GM19452 (cell line): ENCODE data around the gene OR8B2.
"Not testable (repeated sequence)": the region's sequence is repeated elsewhere in the genome, so short reads cannot be mapped to it uniquely, and the experiment has no call there.

Source experiments
- ATAC-seq: cut with Tn5 transposase; IDR thresholded peaks from one replicate; pipeline ENCODE4 v1.9.1; 2021; ENCODE audit not compliant: unreplicated experiment

OR8B2 gene, protein sequence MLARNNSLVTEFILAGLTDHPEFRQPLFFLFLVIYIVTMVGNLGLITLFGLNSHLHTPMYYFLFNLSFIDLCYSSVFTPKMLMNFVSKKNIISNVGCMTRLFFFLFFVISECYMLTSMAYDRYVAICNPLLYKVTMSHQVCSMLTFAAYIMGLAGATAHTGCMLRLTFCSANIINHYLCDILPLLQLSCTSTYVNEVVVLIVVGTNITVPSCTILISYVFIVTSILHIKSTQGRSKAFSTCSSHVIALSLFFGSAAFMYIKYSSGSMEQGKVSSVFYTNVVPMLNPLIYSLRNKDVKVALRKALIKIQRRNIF

DNA sequence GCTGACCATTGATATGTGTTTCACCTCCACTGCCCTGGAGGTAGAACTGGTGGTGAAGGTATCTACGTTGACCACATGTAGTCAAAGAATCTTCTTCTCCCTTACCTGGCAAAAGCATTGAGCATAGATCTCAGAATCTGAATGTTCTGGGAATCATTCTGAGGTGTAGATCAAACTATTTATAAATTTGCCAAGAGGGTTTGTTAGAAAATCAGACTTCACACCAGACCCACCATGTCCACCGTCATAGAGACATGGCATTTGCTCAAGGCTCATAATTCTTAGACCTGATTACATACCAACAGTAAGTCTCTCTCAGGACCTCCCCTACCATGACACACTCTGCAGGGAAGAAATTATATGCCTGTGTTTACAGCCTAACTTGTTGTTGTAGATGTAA, at the start of gene OR8B2:
TSS of gene OR8B2 (minus strand) at position 101 of the 400 bp plus-strand sequence. CDS start 1,156 bp downstream, outside the sequence.
- ATAC-seq: no peak

DNA sequence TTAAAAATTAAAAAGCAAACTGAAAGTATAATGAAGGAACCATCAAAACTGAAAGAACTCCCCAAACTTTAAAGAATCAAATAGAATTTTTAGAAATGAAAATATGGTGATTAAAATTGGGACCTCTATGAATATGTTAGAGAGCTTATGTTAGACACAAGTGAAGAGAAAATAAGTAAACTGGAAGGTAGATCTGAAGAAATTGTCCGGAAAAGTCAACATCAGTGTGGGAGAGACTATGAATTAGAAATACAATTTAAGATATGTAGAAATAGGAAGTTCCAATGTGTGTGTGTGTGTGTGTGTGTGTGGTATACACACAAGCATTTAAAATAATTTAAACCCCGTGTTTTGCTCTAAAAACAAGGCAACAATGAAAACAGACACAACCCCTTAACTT, 45.3 kb upstream of the OR8B2 start:
- ATAC-seq: no peak

DNA sequence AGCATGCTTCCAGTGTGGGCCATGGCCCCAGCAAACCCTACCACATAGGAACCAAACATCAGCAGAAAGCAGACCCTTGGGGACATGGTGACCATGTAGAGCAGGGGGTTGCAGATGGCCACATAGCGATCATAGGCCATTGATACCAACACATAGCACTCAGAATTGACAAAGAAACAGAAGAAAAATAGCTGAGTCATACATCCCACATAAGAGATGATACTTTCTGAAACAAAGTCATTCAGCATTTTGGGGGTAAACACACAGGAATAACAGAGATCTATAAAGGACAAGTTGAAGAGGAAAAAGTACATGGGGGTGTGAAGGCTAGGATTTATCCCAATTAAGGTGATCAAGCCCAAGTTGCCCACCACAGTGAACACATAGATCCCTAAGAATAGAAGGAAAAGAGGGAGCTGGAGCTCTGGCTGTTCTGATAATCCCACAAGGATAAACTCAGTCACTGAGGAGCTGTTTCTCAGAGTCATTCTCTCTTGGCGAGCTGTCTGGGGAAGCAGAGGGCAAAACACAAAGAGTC, 40.2 kb upstream of the OR8B2 start, which contains the start of gene OR8B4:
TSS of gene OR8B4 (minus strand) at position 488 of the 538 bp plus-strand sequence. CDS start at position 488, 0 bp downstream.
- no peak for ATAC-seq

DNA sequence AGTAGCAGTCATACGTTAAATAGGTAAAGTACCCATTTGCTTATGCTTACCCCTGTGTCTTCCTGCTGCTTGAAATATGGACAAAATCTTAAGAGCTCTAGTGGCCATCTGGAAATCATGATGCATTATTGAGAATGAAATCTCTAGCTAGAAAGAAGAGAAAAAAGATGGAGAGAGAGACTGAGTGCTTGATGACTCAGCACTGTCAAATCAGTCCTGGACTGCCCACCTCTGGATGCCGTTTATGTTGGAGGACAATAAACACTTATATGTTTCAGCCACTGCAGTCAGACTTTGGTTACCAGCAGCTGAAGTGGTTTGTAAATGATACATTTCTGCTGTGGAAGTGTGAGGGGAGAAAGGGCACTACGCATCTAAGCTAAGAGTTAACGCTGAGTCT, 36.7 kb upstream of the OR8B2 start:
- ATAC-seq: no peak

DNA sequence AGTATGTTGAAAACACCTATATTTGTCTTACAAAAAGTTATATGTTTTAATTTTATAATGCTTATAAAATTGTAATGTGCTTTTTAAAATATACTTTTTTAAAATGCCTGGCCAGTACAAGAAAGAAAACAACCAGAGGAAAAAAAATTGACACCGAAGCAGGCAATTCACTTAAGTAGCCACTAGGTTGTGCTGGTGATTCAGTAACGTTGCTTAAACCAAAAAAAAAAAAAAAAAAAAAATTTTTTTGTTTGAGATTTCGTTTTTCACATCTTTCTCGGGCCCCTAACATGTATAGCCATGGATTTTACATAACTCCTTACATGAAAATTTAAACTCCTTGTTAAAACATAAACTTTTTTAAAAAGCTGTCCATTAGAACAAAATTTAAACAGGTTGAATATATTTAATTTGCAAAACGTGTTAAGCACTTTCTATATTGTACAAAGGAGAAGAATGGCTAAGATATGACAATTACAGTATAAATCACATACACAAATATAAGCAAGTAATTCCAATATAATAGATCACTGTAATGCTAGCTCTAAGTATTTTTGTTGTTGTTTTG, 31.1 kb upstream of the OR8B2 start:
- ATAC-seq: no peak

DNA sequence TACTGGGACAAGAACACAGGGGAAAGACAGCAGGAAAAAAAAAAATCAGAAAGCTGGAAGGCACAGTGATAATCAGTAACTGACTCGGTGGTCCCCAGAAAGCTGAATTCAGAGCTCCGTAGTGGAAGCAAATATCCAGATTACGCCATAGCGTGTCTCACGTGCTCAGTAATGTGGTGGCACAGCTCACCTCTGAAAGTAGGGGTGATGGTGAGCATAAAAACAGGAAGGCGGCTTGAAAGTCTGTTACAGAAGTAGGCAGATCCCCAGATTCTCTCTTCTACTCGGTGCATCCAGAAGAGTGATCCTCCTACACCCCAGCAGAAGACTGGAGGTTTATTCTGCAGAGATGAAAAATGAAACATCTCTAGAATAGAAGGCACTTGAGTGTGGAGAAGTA, 25.6 kb upstream of the OR8B2 start:
- ATAC-seq: no peak

DNA sequence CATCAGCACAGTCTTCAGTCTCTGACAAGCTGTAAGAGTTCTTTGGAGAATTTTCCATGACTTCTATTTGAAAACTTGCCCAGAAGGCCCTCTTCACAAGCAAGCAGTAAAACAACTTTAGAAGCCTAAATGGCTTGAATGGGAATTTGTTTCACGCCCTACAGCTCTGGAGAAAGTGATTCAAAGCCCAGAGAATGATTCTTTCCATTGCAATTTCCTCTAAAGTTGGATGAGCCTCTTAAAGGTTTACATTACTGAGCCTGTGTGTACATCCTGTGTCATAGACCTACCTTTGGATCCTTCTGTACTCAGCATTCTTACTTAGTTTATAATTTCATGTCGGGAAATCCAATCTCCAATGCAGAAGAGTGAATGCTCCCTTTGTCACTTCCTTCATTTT, 21.3 kb upstream of the OR8B2 start:
- ATAC-seq: no peak

DNA sequence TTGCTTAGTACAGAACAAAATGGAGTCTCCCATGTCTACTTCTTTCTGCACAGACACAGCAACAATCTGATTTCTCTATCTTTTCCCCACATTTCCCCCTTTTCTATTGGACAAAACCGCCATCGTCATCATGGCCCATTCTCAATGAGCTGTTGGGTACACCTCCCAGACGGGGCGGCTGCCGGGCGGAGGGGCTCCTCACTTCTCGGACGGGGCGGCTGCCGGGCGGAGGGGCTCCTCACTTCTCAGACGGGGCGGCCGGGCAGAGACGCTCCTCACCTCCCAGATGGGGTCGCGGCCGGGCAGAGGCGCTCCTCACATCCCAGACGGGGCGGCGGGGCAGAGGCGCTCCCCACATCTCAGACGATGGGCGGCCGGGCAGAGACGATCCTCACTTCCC, 18.9 kb upstream of the OR8B2 start:
- ATAC-seq: not testable (repeated sequence)

DNA sequence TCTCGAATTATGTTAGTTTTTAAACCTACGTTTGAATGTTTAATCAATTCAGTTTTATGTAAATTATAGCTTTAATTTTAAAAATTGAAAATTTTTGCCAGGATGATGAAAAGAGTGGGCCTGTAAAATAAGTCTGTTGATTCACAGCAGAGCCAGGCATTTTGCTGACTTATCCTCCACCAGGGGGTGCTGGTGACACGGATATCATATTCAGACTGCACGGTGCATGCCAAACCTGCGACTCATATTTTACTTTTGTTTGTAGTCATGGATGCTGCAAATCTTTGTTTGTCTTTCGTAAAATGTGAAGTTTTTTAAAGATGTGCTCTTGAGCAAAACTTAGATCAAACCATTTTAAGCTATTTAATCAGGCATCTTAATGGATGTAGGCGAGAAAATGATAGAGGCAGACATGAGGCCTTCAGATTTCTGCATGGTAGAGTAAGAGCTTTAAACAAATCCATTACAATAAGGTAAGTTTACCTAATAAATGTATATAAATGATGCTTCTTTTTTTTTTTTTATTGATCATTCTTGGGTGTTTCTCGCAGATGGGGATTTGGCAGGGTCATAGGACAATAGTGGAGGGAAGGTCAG, 18.1 kb upstream of the OR8B2 start:
- ATAC-seq: peak; percentile 95

DNA sequence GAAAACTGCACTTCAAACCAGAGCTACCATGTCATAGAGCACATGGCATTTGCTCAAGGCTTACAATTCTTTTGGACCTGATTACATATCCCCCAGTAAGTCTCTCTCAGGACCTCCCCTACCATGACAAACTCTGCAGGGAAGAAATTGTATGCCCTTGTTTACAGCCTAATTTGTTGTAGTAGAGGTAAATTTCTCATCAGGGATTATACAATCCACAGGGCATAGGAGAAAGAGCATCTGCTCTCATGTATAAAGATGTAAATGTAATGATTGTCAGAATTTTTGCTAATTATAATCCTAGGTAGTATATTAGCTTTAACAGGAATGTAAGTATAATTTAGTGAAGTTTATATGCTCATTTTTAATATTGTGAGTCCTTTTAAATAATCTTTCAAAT, 14.6 kb upstream of the OR8B2 start, which contains the start of gene OR8B3:
TSS of gene OR8B3 (minus strand) at position 101 of the 400 bp plus-strand sequence. CDS start 1,673 bp downstream, outside the sequence.
- ATAC-seq: no peak

DNA sequence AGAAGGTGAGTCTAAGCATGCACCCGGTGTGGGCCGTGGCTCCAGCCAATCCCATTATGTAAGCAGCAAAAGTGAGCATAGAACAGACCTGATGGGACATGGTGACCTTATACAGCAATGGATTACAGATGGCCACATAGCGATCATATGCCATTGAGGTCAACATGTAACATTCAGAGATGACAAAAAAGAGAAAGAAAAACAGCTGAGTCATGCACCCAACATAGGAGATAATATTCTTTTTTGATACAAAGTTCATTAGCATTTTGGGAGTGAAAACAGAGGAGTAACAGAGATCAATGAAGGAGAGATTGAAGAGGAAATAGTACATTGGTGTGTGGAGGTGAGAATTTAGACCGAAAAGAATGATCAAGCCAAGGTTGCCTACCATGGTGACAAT, 12.5 kb upstream of the OR8B2 start:
- ATAC-seq: not testable (repeated sequence)

DNA sequence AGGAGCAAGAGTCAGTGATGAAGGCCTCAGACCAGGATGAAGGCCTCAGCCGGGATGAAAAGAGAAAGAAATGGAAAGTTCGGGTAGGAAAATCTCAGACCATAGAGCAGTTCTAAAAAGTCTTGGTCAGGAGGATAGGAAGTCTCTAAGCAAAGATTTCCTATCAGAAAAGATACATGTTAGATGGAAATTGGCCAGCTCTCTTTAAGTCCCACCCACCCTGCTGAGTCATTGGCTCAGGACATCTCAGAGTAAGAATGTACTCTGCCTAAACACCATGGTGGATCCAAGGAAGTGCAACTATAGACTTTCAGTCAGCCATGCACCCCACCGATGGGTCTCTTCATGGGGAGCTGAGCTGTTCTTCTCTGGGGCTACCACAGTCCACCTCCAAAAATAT, 10.1 kb upstream of the OR8B2 start:
- ATAC-seq: no peak

DNA sequence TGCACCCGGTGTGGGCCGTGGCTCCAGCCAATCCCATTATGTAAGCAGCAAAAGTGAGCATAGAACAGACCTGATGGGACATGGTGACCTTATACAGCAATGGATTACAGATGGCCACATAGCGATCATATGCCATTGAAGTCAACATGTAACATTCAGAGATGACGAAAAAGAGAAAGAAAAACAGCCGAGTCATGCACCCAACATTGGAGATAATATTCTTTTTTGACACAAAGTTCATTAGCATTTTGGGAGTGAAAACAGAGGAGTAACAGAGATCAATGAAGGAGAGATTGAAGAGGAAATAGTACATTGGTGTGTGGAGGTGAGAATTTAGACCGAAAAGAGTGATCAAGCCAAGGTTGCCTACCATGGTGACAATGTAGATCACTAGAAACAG, 1.4 kb downstream of the OR8B2 start:
- ATAC-seq: not testable (repeated sequence)

DNA sequence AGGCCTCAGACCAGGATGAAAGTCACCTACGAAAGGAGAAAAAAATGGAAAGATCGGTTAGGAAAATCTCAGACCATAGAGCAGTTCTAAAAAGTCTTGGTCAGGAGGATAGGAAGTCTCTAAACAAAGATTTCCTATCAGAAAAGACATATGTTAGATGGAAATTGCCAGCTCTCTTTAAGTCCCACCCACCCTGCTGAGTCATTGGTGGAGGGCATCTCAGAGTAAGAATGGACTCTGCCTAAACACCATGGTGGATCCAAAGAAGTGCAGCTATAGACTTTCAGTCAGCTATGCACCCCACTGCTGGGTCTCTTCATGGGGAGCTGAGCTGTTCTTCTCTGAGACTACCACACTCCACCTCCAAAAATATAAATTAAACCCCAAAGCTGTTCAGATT, 3.7 kb downstream of the OR8B2 start:
- no peak for ATAC-seq

DNA sequence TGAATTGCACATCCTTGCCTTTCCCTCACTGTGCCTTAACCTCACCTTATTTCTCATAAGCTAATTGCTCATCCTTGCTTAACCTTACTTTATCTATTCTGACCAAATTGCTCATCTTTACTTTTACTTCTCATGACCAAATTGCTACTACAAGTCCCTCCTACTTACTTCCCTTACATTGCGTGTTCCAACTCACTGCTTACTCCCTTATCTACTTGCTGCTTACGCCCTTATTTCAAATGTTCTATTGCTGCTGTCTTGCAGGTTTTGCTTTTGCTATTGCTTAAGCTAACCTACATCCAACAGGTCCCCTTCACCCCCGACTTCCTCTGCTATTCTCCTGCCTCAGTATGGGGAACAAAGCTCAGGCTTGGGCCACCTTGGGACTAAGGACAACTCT, 8.0 kb downstream of the OR8B2 start:
- no peak for ATAC-seq

DNA sequence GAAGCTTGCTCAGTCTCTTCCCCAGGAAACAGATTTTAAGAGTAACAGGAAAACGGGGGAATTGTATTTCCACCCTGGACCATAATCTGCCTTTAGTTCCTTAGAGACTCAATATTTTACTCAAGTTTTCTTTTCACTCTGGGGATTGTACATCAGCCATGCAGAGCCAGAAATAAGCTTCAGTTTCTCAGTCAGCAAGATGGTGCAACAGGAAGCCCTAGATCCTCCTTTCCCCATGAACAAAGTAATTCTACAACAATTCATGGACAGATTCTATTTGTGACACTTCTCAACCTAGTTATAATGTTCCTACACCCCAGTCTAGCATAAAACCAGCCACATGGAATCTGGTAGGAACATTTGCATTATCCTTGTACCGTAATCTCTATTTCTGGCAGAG, 24.7 kb downstream of the OR8B2 start:
- ATAC-seq: no peak

DNA sequence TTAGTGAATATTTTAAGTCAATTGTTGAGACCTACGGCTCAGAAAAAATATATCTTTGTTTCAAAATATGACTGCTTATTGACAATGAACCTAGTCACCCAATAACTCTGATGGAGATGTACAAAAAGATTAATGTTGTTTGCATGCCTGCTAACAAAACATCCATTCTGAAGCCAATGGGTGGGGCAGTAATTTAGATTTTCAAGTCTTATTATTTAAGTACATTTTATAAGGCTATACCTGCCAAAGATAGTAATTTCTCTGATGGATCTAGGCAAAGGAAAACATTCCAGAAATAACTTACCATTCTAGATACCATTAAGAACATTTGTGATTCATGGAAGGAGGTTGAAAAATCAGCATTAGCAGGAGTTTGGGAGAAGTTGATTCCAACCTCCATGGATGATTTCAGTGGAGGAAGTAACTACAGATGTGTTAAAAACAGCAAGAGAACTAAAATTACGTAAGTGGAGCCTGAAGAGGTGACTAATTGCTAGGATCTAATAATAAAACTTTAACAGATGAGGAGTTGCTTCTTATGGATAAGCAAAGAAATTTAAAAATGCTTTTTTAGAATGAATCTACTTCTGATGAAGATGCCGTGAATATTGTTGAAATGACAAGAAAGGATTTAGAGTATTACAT, 37.9 kb downstream of the OR8B2 start:
- ATAC-seq: no peak

DNA sequence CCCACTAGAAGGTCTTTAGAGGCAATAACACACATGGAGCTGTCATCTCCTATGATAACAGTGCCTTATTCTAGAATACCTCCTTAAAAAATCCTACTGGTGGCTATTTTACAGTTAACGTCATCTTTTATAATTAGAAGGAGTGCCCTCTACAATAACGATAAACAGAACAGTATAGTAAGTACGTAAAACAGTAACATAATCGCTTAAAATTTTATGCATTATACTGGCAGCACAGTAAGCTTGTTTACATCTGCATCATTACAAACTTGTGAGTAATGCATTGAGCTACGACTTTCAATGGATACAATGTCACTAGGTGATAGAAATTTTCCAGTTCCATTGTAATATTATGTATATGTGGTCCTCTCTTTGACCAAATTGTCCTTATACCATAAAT, 40.0 kb downstream of the OR8B2 start:
- no peak for ATAC-seq

DNA sequence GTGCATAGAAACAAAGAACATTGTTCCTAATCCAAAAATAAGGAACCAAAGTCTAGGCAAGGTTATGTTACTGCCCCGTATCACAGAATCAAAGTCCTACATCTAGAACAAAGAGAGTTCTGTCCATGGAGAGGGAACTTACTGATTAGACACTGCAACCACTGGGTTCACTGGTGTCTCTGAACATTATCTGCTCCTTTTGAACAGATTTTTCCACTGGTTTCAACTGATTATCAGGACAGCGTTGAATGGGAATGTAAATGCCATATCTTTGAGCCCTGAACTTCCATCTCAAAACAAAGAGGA, 44.2 kb downstream of the OR8B2 start:
- ATAC-seq: no peak

DNA sequence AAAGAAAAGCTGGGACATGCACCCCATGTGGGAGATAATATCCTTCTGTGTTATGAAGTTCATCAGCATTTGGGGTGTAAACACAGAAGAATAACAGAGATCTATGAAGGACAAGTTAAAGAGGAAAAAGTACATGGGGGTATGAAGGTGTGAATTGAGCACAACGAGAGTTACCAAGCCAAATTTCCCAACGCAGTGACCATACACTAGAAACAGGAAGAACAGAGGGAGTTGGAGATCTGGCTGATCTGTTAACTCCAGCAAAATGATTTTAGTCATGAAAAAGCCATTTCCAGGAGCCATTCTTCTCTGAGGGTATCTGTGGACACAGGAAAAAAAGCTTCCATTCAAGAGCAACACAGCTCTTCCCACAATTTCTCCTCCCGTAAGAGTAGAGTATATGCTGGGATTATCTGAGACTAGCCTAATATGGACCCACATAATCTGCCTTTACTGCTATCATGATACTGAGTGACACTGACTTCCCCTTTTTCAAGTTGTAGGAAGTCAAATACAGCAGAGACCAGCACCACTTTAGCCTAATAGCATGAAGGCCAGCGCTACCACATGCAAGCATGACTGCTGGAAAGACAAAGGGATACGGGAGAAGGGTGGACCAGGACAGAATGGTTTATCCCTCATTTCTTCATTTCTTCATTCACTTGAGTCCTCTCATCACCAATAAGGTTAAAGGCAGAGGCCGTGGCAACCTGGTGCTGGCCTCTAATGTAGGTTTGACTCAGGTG, 44.7 kb downstream of the OR8B2 start:
- ATAC-seq: no peak
